GM21390 (cell line): ENCODE data around the gene MOB3A.

ENCODE experiments used
- ATAC-seq: cut with Tn5 transposase; IDR thresholded peaks from one replicate; pipeline ENCODE4 v1.9.1; 2021; ENCODE audit not compliant: unreplicated experiment

Gene MOB3A

GRCh38 chr19:2083174-2083854, 12.8 kb downstream of the MOB3A start:
- ATAC-seq, result no peak

GRCh38 chr19:2081873-2082810, 14.0 kb downstream of the MOB3A start:
- no peak for ATAC-seq

- no peak for ATAC-seq
These were observed 15.7 kb downstream of the MOB3A start for GRCh38 chr19:2080336-2080988.

- no peak for ATAC-seq
These were observed 16.2 kb downstream of the MOB3A start for GRCh38 chr19:2079865-2080301.

GRCh38 chr19:2079076-2079864, 16.9 kb downstream of the MOB3A start:
- no peak for ATAC-seq

- no peak for ATAC-seq
These were observed 18.1 kb downstream of the MOB3A start for GRCh38 chr19:2077833-2078619.

GRCh38 chr19:2077398-2077797, 18.7 kb downstream of the MOB3A start:
- no peak for ATAC-seq

GRCh38 chr19:2076526-2076944, 19.6 kb downstream of the MOB3A start:
- no peak for ATAC-seq

- no peak for ATAC-seq
These were observed 23.2 kb downstream of the MOB3A start for GRCh38 chr19:2072757-2073551.

GRCh38 chr19:2070986-2071673, 25.0 kb downstream of the MOB3A start:
- no peak for ATAC-seq

- no peak for ATAC-seq
These were observed 25.7 kb downstream of the MOB3A start for GRCh38 chr19:2070436-2070827.

GRCh38 chr19:2064788-2065524, 31.2 kb downstream of the MOB3A start:
- ATAC-seq, result no peak

GRCh38 chr19:2064395-2064787, 31.7 kb downstream of the MOB3A start:
- no peak for ATAC-seq

GRCh38 chr19:2063824-2064223, 32.3 kb downstream of the MOB3A start:
- ATAC-seq, result no peak

GRCh38 chr19:2062770-2063169, 33.4 kb downstream of the MOB3A start:
- ATAC-seq, result no peak

GRCh38 chr19:2062389-2062729, 33.8 kb downstream of the MOB3A start:
- ATAC-seq, result no peak

GRCh38 chr19:2061495-2062388, 34.4 kb downstream of the MOB3A start:
- peak; percentile 77 for ATAC-seq
